ENCODE measurements around the gene PKDCC.

DNA sequence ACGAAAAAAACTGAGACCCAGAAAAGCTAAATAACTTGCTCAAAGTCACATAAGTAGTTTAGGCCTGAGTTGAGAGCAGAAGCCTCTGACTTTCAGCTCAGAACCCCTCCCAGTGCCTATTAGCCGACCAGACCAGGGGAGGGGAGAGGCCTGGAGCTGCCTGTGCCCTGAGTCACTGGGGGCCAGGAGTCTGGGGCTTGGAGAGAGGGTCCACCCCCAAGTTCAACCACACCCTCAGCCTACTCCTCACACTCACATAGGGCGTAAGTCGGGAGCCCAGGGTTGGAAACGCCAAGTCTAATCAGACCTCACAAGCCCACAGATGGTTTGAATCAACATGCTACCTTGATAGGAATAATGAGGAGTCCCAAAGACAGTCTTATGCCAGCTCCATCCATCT is 12.6 kb upstream of the PKDCC start:
- TF ChIP-seq CTCF (IDR thresholded peaks at IDR 0.05): no peak
- TF ChIP-seq POLR2A (IDR thresholded peaks at IDR 0.05): no peak

All from ovary (tissue), 3 donors.